ENCODE results near the gene SRGAP2C. TPM values are rescaled to one million over a fixed set of nuclear protein-coding genes. Genes with fewer than 3 reads are reported as not detected.
"Not testable (repeated sequence)": the region's sequence is repeated elsewhere in the genome, so short reads cannot be mapped to it uniquely, and the experiment has no call there.

The SRGAP2C gene
- total and polyA plus RNA-seq, 7 donors = 0.72 to 12.0 (median 3.7) TPM

DNA sequence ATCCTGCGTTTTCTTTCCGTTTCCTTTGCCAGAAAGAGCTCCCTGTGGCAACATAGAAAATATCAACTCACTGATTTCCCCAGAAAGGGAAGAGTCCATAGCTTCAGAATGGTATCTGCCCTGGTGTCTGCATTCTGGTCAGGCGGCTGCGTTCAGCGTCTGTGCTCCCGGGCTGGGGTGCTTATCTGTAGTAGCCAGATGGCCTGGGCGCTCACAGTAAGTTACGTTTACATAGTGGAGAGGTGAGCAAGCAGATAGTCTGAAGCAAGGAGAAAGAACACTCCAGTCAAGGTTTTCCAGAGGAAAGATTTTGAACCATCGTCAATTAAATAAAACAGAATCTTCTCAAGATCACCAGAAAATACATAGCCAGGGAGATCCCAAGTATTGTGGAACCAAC lies 28.7 kb downstream of the SRGAP2C start:
- H3K9me3 ChIP-seq; H3K4me1 ChIP-seq; intact Hi-C loops (cut with DNase I); ATAC-seq; DNase-seq; H3K4me3 ChIP-seq; H3K27ac ChIP-seq; H3K27me3 ChIP-seq (ENCODE audit: insufficient read depth in 3 of 3, low read length in 2 of 3); H3K36me3 ChIP-seq (ENCODE audit: insufficient read depth in 1 of 2, low read depth in 1 of 2): not testable (repeated sequence)
- WGBS, 3 donors = 90% methylated on average over 7 of the region's 9 CpGs; no CpG with 5 or more reads in 1 of the 3 donors

DNA sequence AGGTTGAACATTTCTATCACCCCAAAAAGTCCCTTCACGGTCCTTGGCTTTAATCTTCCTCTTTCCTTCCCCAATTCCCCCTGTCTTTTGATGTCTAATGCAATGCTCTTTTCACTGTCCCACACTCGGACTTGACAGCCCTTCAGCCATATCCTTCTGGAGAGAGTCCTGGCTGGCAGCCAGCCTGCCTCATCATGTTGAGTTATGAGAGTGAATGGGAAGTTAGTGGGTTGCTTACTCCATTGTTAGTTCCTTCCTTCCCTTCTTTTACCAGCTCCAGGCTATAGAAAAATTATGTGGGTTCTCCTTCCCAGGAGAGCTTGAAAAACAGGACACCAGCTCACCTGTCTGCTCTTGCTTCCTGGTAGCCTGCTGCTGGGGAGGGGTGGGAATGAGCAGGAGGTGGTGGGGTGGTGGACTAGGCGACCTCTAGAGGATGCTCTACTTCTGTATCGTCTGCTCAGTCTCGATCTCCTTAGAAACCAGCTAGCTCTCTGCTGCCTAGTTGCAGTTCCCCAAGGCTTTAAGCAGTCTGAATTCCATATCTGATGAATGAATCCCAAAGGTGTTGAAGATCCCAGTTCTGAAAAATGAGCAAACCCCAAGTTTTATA lies 29.9 kb downstream of the SRGAP2C start:
- H3K36me3 ChIP-seq (ENCODE audit: insufficient read depth in 1 of 2, low read depth in 1 of 2); intact Hi-C loops (cut with DNase I); H3K4me3 ChIP-seq; ATAC-seq; DNase-seq; H3K27me3 ChIP-seq (ENCODE audit: insufficient read depth in 3 of 3, low read length in 2 of 3); H3K9me3 ChIP-seq; H3K27ac ChIP-seq; H3K4me1 ChIP-seq: not testable (repeated sequence)
- 52% methylated on average over 3 of the region's 5 CpGs; no CpG with 5 or more reads in 2 of the 3 donors for WGBS, 3 donors

DNA sequence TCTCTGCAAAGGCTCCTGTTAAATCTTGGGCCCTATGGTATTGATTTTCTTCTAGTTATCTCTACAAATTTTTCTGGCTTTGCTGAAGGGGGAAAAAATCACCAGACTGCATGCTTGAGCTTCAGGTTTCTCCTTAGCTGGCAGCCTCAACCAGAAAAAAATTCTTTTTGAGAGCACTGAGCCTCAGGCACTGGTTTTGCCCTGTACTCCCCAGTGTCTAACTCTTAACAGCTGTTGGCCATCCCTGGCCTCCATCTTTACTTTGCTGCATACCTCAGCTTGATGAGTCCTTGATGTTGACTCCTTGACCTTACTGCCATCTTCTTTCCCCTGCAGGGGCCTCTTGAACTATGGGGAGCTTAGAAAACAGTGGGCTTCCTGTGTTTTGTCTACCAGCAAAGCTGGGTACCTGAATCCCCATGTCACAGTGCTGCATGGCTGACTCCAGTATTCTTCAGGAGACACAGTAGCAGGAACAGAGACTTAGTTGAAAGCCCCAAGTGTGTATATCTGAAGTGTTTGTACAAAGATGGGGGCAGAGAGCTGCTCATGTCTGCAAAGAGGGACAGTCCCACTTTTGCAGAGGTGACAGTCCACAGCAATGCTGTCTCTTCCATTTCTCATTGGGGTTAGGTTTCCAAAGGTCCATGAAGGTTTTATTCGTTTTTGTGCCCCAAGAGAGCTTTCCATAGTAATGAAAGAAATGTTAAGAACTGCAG lies 31.1 kb downstream of the SRGAP2C start:
- ATAC-seq, H3K9me3 ChIP-seq: not testable (repeated sequence)

GRCh38 chr1:121216676-121217075 lies 31.9 kb downstream of the SRGAP2C start:
- H3K27ac ChIP-seq; H3K36me3 ChIP-seq (ENCODE audit: insufficient read depth in 1 of 2, low read depth in 1 of 2); intact Hi-C loops (cut with DNase I); H3K9me3 ChIP-seq; ATAC-seq; H3K27me3 ChIP-seq (ENCODE audit: insufficient read depth in 3 of 3, low read length in 2 of 3); DNase-seq; H3K4me3 ChIP-seq; H3K4me1 ChIP-seq: not testable (repeated sequence)
- no CpG with 5 or more reads among the region's 1 CpG for WGBS, 3 donors

More for the DNA sequence above, 31.1 kb downstream of the SRGAP2C start:
- DNase-seq; H3K4me3 ChIP-seq; H3K4me1 ChIP-seq; H3K27ac ChIP-seq; H3K27me3 ChIP-seq (ENCODE audit: insufficient read depth in 3 of 3, low read length in 2 of 3); H3K36me3 ChIP-seq (ENCODE audit: insufficient read depth in 1 of 2, low read depth in 1 of 2); intact Hi-C loops (cut with DNase I): not testable (repeated sequence)
- WGBS, 3 donors = 45 to 63% (median 54%) methylated on average over 1 of the region's 1 CpG

DNA sequence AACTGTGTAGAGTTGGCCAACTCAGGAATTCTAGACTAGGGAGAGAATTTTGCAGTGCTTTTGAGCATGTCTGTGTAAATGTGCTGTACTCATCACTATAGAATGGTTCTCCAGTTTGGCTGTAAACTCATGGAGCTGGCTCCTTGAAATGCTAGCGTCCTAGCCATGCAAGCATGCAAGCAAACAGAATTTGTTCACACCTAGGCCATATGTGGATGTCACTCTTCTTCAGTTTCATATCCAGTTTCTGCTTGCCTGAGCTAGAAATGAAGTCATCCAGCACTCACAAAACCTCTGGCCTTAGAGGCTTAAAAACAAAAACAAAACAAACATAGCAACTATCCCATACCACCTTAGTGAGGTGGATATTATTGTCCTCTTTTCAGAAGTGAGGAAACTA lies 37.0 kb downstream of the SRGAP2C start:
- ATAC-seq; H3K4me1 ChIP-seq; H3K27me3 ChIP-seq (ENCODE audit: insufficient read depth in 3 of 3, low read length in 2 of 3); H3K36me3 ChIP-seq (ENCODE audit: insufficient read depth in 1 of 2, low read depth in 1 of 2); DNase-seq; H3K27ac ChIP-seq; H3K4me3 ChIP-seq; intact Hi-C loops (cut with DNase I); H3K9me3 ChIP-seq: not testable (repeated sequence)
- 31 to 38% (median 36%) methylated on average over 1 of the region's 1 CpG for WGBS, 3 donors

- H3K9me3 ChIP-seq; H3K27ac ChIP-seq; H3K4me1 ChIP-seq; H3K36me3 ChIP-seq (ENCODE audit: insufficient read depth in 1 of 2, low read depth in 1 of 2); H3K27me3 ChIP-seq (ENCODE audit: insufficient read depth in 3 of 3, low read length in 2 of 3); intact Hi-C loops (cut with DNase I); H3K4me3 ChIP-seq; DNase-seq: not testable (repeated sequence)
- WGBS, 3 donors = 12 to 28% (median 22%) methylated on average over 3 of the region's 4 CpGs
- peak; percentile 67 to 85 (median 78) for ATAC-seq
Measured at GRCh38 chr1:121224714-121225113, 39.9 kb downstream of the SRGAP2C start.

GRCh38 chr1:121226295-121226904 lies 41.6 kb downstream of the SRGAP2C start:
- H3K9me3 ChIP-seq; H3K4me1 ChIP-seq; H3K36me3 ChIP-seq (ENCODE audit: insufficient read depth in 1 of 2, low read depth in 1 of 2); DNase-seq; H3K27me3 ChIP-seq (ENCODE audit: insufficient read depth in 3 of 3, low read length in 2 of 3); H3K4me3 ChIP-seq; ATAC-seq; intact Hi-C loops (cut with DNase I); H3K27ac ChIP-seq: not testable (repeated sequence)
- 84 to 95% (median 85%) methylated on average over 2 of the region's 4 CpGs for WGBS, 3 donors

DNA sequence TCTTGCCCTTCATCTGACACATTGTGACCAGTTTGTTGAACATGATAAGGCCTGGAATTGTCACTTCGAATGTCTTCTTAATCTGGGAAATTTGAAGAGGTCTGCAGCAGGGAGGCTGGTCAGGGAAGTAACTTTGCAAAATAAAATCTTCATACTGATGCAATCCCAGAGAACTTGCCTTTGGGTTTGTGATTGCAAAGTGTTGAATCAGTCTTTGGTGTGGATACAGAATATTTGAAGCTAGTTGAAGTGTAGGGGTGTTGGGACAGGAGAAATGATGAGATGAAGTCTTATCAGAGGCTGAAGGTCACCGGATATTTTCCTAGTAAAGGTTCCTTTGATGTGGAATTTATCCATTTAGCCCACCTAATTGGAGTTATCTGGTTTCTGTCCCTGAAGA lies 42.1 kb downstream of the SRGAP2C start:
- H3K4me3 ChIP-seq, H3K4me1 ChIP-seq: not testable (repeated sequence)

GRCh38 chr1:121227544-121228330 lies 43.0 kb downstream of the SRGAP2C start:
- intact Hi-C loops (cut with DNase I); H3K4me1 ChIP-seq; H3K36me3 ChIP-seq (ENCODE audit: insufficient read depth in 1 of 2, low read depth in 1 of 2); DNase-seq; H3K9me3 ChIP-seq; H3K4me3 ChIP-seq; H3K27me3 ChIP-seq (ENCODE audit: insufficient read depth in 3 of 3, low read length in 2 of 3); H3K27ac ChIP-seq: not testable (repeated sequence)
- WGBS, 3 donors = 18 to 85% (median 23%) methylated on average over 1 to 4 of the region's 9 CpGs
- peak in 2 of 4 donors; percentile 26 to 47 for ATAC-seq

More for the DNA sequence above, 42.1 kb downstream of the SRGAP2C start:
- ATAC-seq; DNase-seq; H3K27ac ChIP-seq; H3K9me3 ChIP-seq; H3K36me3 ChIP-seq (ENCODE audit: insufficient read depth in 1 of 2, low read depth in 1 of 2); H3K27me3 ChIP-seq (ENCODE audit: insufficient read depth in 3 of 3, low read length in 2 of 3); intact Hi-C loops (cut with DNase I): not testable (repeated sequence)
- WGBS, 3 donors = 86 to 100% (median 92%) methylated on average over 1 of the region's 2 CpGs

DNA sequence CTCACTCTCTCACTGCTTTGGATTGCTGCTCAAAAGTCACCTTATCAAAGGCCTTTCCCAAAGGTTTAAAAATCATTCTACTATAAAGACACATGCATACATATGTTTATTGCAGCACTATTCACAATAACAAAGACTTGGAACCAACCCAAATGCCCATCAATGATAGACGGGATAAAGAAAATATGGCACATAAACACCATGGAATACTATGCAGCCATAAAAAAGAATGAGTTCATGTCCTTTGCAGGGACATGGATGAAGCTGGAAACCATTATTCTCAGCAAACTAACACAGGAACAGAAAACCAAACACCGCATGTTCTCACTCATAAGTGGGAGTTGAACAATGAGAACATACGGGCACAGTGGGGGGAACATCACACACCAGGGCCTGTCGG lies 45.9 kb downstream of the SRGAP2C start:
- H3K4me3 ChIP-seq; H3K27me3 ChIP-seq (ENCODE audit: insufficient read depth in 3 of 3, low read length in 2 of 3); H3K9me3 ChIP-seq; DNase-seq; ATAC-seq; H3K27ac ChIP-seq; intact Hi-C loops (cut with DNase I); H3K4me1 ChIP-seq; H3K36me3 ChIP-seq (ENCODE audit: insufficient read depth in 1 of 2, low read depth in 1 of 2): not testable (repeated sequence)
- 38 to 66% (median 59%) methylated on average over 1 of the region's 4 CpGs for WGBS, 3 donors
